AG20443 (cell line): ENCODE results near the gene SPEG.

Source experiments
- DNase-seq: peaks from one replicate; pipeline ENCODE4 v3.0.0; 2012; ENCODE audit warnings: low spot score, mixed read lengths

The SPEG gene

DNA sequence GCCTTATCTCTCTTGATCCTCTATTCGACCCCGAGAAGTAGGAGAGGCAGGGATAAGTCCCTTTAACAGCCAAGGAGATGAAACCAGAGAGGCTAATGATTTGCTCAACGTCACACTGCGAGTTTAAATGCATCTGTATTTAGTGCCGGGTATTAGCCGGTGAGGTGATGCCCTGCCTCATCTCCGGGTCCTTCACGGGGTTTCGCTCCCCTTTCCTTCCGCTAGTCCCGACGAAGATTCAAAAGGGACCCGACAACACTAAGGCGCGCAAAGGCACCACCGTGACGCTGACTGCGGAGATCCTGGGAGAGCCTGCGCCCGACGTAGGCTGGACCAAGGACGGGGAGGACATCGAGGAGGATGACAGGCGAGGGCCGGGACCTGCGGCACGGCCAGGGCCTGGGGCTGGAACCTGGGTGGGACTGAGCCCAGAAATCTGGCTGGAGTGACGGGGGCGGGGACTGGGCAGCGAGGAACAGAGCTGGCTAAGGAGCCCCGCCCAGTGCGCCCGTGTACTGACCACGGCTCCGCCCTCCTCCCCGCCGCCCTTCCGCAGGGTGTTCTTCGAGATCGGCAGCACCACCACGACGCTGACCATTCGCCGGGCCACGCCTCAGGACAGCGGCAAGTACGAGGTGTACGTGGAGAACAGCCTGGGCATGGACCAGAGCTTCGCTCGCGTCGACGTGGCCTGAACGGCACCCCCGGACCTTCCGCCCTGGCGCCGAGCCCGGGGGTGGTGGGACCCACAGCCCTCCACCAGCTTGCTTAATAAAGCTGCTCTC lies 63.0 kb downstream of the SPEG start:
- peak; percentile 95 for DNase-seq

GRCh38 chr2:219498280-219499057 lies 63.8 kb downstream of the SPEG start, which contains the start of gene GMPPA:
Gene GMPPA (plus strand): TSS chr2:219498891. CDS start chr2:219499976, 1,085 bp downstream.
- DNase-seq = peak; percentile 96

- no peak for DNase-seq
These were observed 64.3 kb downstream of the SPEG start for GRCh38 chr2:219499058-219499307.

GRCh38 chr2:219499555-219499954 lies 64.9 kb downstream of the SPEG start:
- no peak for DNase-seq

- no peak for DNase-seq
These were observed 65.5 kb downstream of the SPEG start for GRCh38 chr2:219500135-219500534.

GRCh38 chr2:219501849-219502248 lies 67.2 kb downstream of the SPEG start:
- DNase-seq = no peak

GRCh38 chr2:219502618-219503017 lies 68.0 kb downstream of the SPEG start:
- DNase-seq = no peak

GRCh38 chr2:219505585-219505984 lies 70.9 kb downstream of the SPEG start:
- no peak for DNase-seq

DNA sequence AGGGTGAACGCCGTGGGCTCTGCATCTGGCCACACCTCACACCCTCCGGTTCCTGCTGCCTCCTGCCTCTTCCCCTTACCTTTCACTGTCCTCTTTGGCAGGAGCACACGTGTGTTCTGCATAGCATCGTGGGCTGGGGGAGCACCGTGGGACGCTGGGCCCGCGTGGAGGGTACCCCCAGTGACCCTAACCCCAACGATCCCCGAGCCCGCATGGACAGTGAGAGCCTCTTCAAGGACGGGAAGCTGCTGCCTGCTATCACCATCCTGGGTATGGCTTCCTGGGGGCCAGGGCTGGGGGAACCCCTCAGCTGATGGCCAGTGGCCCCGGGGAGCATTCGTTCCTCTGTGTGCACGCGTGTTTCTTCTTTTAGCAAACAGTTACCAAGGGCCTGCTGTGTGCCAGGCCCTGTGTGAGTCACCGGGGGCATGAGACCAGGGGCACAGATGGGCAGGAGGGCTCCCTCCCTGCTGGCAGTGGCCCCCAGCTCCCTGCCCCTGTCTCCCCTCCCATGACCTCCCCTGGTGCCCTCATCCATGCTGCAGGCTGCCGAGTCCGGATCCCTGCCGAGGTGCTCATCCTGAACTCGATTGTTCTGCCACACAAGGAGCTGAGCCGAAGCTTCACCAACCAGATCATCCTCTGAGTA lies 71.6 kb downstream of the SPEG start:
- DNase-seq = no peak

DNA sequence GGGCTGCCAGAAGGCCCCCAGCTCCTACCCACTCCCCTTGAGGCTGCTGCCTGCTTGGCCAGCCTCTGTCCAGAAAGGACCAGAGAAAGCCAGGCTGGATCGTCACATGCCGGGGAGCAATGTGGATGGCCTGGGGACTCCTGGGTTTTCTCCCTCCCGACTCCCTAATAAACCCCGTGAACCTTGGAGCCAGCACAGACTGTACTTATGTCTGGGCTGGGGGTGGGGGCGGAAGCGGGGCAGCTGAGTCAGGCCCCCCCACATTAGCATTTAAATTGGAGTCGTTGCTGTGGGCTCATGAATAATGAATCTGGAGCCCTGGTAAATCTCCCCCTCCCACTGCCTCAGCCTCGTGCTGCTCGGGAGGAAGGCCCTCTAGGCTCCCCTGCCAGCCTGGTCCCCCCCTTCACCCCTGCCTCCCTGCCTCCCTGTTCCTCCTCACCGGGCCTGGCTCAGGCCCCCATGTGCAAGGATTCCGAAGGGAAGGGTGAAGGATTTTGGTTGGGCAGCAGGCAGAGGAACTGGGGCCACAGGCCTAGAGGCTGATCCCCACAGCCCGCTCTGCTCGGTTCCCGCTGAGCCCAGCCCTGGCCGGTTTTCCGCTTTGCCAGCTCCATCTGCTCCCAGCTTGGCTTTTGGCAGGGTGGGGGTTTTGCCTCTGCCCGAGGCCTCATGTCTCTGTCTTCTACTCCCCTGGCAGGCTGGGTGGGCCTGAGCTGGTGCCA lies 72.3 kb downstream of the SPEG start:
- DNase-seq = no peak

DNA sequence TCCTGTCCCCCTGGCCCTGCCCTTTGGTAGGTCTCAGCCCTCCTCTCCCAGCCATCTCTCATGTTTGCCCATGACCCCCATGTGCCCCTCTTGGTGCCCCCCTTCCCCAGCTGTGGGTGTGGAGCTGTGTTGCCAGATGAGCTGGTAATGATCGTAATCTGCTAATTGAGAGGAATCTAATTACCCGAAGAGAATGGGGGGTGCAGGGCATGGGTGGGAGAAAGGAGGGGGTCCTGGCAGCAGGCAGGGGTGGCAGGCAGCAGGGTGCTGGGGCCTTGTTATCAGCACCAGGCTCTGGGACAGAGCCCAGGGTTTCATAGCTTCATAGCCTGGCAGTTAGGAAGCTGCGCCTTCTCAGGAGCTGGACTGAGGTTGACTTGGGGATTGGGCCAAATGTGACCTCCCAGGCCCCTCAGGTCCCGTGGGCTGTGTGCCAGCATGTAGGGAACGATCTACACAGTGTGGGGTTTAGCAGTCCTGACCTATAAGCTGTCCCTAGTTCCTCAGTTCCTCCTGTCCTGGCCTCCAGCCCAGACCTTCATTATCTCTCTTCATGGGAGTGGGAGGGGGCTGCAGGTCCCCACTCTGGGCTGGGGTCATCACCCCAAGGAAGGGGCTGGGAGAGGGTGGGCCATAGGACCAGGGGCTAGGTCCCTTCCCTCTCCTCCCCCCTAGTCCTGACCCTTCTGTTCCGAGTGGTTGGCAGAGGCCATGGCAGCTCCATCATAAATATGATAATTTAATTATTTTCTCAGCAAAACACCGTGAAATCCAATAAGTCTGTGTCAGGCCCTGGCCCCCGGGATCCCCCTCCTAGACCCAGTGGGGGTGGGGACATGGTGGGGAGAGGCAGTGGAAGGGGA lies 73.2 kb downstream of the SPEG start:
- DNase-seq = no peak

- no peak for DNase-seq
These were observed 73.7 kb downstream of the SPEG start for GRCh38 chr2:219508444-219508734.

GRCh38 chr2:219508971-219509779 lies 74.5 kb downstream of the SPEG start:
- DNase-seq = no peak

GRCh38 chr2:219509780-219510511 lies 75.3 kb downstream of the SPEG start:
- DNase-seq = peak; percentile 71

GRCh38 chr2:219510512-219511135 lies 76.0 kb downstream of the SPEG start:
- DNase-seq = no peak

DNA sequence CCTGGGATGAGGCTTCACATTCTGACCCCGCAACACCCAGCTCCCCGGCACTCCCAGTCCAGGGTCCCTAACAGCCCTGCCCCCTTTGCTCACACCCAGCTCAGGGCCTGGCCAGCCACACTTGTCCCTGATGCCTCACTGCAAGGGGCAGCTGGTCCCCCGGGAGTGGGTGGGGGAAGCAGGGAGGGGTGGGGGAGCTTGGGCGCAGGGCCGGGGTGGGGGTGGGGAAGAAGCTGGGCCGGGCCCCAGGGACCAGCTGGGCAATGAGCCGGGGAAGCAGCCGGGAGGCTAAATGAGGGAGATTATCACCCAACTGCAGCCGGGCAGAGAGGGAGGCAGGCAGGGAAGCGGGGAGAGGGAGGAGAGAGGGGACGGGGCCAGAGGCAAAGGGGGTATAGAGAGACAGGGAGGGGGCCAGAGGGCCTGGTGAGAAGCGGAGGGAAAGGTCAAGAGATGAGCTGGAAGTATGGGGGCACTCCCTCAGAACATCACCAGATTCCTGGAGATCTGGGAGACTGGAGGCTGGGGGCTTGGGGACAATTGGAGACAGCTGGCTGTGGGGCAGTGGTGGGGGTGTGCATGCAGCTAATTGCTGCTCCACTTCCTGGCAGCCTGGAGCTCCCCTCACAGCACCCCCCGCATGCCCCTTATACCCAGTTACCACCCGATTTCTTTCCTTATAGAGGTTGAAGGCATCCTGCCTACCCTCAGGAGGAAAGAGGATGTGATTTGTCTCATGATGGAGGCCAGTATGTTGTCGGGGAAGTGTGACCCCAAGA lies 77.1 kb downstream of the SPEG start:
- no peak for DNase-seq

DNA sequence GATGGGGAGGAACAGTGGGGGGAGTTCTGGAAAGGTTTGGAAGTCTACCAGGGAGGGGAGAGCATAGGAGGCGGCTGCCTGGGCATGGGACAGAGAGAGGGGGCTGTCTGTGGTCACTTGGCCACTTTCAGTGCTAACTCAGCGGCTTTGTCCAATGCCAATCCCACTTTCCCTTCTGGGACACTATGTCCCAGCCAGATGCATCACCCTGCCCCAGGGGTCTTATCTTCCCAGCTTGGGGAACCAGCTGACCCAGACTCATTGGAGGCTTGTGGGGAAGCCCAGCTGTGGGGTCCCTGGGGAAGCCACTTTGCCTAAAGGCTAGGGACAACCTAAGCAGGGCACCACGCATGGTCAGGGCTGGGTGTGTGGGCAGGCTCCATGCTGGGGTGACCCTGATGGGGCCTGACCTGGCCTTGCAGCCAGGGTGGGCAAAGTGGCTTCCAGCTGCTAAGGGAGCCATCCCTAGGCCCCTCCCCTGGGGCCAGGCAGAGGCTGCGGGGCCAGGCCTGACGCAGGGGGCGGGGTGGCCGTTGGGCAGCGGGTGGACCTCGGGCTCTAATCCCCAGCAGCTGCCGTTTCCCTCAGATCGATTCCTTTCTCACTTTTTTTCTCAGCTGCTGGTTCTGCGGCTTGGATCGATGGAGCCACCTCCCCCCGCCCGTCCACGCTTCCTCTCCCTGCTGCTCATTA lies 78.0 kb downstream of the SPEG start:
- DNase-seq = no peak

DNA sequence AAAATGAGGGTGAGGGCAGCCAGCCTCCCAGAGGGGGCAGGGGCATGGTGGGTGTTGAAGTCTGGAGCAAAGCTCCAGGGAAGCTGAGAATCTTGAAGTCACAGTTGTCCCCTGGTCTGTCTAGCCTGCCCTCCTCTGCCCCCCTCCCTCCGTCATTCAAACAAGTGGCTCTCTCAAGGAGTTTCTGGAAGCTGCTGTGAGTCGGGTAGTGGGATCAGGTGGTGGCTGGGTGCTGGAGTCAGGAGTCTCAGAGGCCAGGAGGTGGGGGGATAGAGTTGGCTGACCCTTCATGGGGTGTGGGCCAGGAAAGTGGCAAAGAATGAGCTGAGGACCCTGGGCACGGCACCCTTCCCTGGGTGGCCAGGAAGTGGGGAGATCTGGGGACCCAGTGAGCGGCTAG lies 79.1 kb downstream of the SPEG start:
- DNase-seq = no peak
